SK-N-SH (cell line): Measurements from ENCODE around the gene ALDH18A1. TPM values are rescaled to one million over a fixed set of nuclear protein-coding genes. Genes with fewer than 3 reads are reported as not detected.

Source experiments
- CTCF ChIA-PET: fragments of 300-600, 350-600 bp; formaldehyde crosslinking; extraction: SDS; loops from one replicate; lab custom pipeline; 2021; lab: Yijun Ruan, JAX
- POLR2A ChIA-PET: fragments of 350-600 bp; sonication (Branson Sonifier 250); formaldehyde crosslinking; extraction: SDS; loops from one replicate; lab custom pipeline; 2020; ENCODE audit warnings: antibody characterized with exemption, inconsistent platforms; lab: Yijun Ruan, JAX
- DNase-seq: peaks from one replicate; pipeline ENCODE4 v3.0.0; 2012
- H2AFZ ChIP-seq: fragments of 200-600 bp; sonication (generic); 2 replicates; pipeline ENCODE4 v1.8.1; 2016; ENCODE audit warnings: antibody characterized with exemption, mild to moderate bottlenecking, low read depth
- H3F3A ChIP-seq: fragments of 200-600 bp; sonication (generic); replicated peaks from 2 replicates; pipeline ENCODE3; 2016; ENCODE audit warnings: antibody characterized with exemption, mild to moderate bottlenecking; ENCODE audit not compliant: insufficient read depth
- H3K27ac ChIP-seq, 2 experiments: fragments of 200-500 bp in 1 of 2; fragments of 200-600 bp in 1 of 2; sonication (Bioruptor generic) in 1 of 2; sonication (generic), shearing (Covaris generic) in 1 of 2; 2 replicates each; pipeline versions ENCODE4 v1.5.1 to v1.6.1; 2014 to 2016; ENCODE audit warnings: low read depth in 2 of 2, inconsistent platforms in 1 of 2, low read length in 1 of 2, mild to moderate bottlenecking in 1 of 2, mixed read lengths in 1 of 2
- H3K27me3 ChIP-seq: fragments of 200-600 bp; sonication (generic), shearing (Covaris generic); 2 replicates; pipeline ENCODE4 v1.6.1; 2016; ENCODE audit warnings: mixed run types; ENCODE audit not compliant: insufficient read depth
- H3K36me3 ChIP-seq, 2 experiments: fragments of 200-500 bp in 1 of 2; fragments of 200-600 bp in 1 of 2; sonication (Bioruptor generic) in 1 of 2; sonication (generic) in 1 of 2; replicated peaks in 1 of 2; 2 replicates each; pipeline versions ENCODE3 to v1.5.1; 2014 to 2016; ENCODE audit warnings: low read length in 1 of 2, mild to moderate bottlenecking in 1 of 2; ENCODE audit not compliant: insufficient read depth in 2 of 2, control insufficient read depth in 1 of 2
- H3K4me1 ChIP-seq, 2 experiments: fragments of 200-500 bp in 1 of 2; fragments of 200-600 bp in 1 of 2; sonication (Bioruptor generic) in 1 of 2; sonication (generic), shearing (Covaris generic) in 1 of 2; 2 replicates each; pipeline versions ENCODE4 v1.5.1 to v1.6.1; 2014 to 2016; ENCODE audit warnings: low read depth in 1 of 2, low read length in 1 of 2, mixed run types in 1 of 2; ENCODE audit not compliant: insufficient read depth in 2 of 2, control insufficient read depth in 1 of 2
- H3K4me2 ChIP-seq: fragments of 200-600 bp; sonication (generic), shearing (Covaris generic); 2 replicates; pipeline ENCODE4 v1.6.1; 2017; ENCODE audit warnings: mixed run types
- H3K4me3 ChIP-seq, 2 experiments: fragments of 200-500 bp in 1 of 2; fragments of 200-600 bp in 1 of 2; sonication (Bioruptor generic) in 1 of 2; sonication (generic), shearing (Covaris generic) in 1 of 2; 2 replicates each; pipeline versions ENCODE4 v1.5.1 to v1.8.1; 2014 to 2016; ENCODE audit warnings: low read depth in 2 of 2, inconsistent platforms in 1 of 2, low read length in 1 of 2, mild to moderate bottlenecking in 1 of 2, mixed read lengths in 1 of 2, moderate library complexity in 1 of 2
- H3K79me2 ChIP-seq: fragments of 200-600 bp; sonication (generic); 2 replicates; pipeline ENCODE4 v1.8.1; 2017; ENCODE audit warnings: mild to moderate bottlenecking; ENCODE audit not compliant: insufficient read depth
- H3K9ac ChIP-seq: fragments of 200-600 bp; sonication (generic); 2 replicates; pipeline ENCODE4 v1.6.1; 2017; ENCODE audit warnings: mixed run types
- H3K9me2 ChIP-seq: fragments of 200-600 bp; sonication (generic); 2 replicates; pipeline ENCODE4 v1.6.1; 2017; ENCODE audit warnings: mixed run types
- H3K9me3 ChIP-seq: fragments of 200-600 bp; sonication (generic); 2 replicates; pipeline ENCODE4 v1.6.1; 2017; ENCODE audit warnings: mixed run types, mild to moderate bottlenecking, moderate library complexity
- H4K20me1 ChIP-seq: fragments of 200-600 bp; sonication (generic); 2 replicates; pipeline ENCODE4 v1.6.1; 2017; ENCODE audit warnings: mild to moderate bottlenecking, mixed run types; ENCODE audit not compliant: insufficient read depth
- EP300 ChIP-seq, 2 experiments: IDR thresholded peaks; 2 replicates each; pipeline versions ENCODE4 v1.4.0 to v1.6.1; 2012; ENCODE audit warnings: borderline replicate concordance in 1 of 2, low read depth in 1 of 2, low read length in 1 of 2
- FOXJ3 ChIP-seq: sonication (generic); formaldehyde crosslinking; IDR thresholded peaks from 2 replicates; pipeline ENCODE4 v1.5.1; 2020; ENCODE audit warnings: mild to moderate bottlenecking, missing genetic modification reagents
- IRF3 ChIP-seq: fragments of 150-350 bp; IDR thresholded peaks from 2 replicates; pipeline ENCODE4 v1.6.1; 2016; ENCODE audit warnings: mild to moderate bottlenecking, low read depth, low read length
- JUND ChIP-seq: IDR thresholded peaks from 2 replicates; pipeline ENCODE4 v1.4.0; 2012
- RAD21 ChIP-seq: IDR thresholded peaks from 2 replicates; pipeline ENCODE4 v1.6.1; 2012; ENCODE audit warnings: mild to moderate bottlenecking, low read length
- TAF1 ChIP-seq: IDR thresholded peaks from 2 replicates; pipeline ENCODE4 v1.6.1; 2012; ENCODE audit warnings: low read depth, mild to moderate bottlenecking, low read length, moderate library complexity, borderline replicate concordance
- ZBTB33 ChIP-seq: IDR thresholded peaks from 2 replicates; pipeline ENCODE4 v1.4.0; 2012; ENCODE audit warnings: low read depth, borderline replicate concordance
- WGBS: methylation state at CpG from one replicate; pipeline ENCODE4 v1.1.6; 2017; ENCODE audit warnings: low lambda C conversion rate; 5-methylcytosine and 5-hydroxymethylcytosine counted together
- polyA plus RNA-seq, 3 experiments: library from polyadenylated mRNA; depleted of rRNA; stranded (reverse); fragments of >200 nt; gene quantifications; 2 replicates each; pipeline ENCODE4 v1.2.3, GENCODE V29; 2012
- TF ChIP-seq, protein P1 (sequence below): fragments of 150-350 bp; IDR thresholded peaks from 2 replicates; pipeline ENCODE4 v1.6.1; 2017; ENCODE audit warnings: antibody characterized with exemption, low read length, low read depth, borderline replicate concordance

Gene ALDH18A1
- polyA plus RNA-seq, 1 of the 3 experiments (the other 2 are of a cell fraction), result 59.5 TPM

DNA sequence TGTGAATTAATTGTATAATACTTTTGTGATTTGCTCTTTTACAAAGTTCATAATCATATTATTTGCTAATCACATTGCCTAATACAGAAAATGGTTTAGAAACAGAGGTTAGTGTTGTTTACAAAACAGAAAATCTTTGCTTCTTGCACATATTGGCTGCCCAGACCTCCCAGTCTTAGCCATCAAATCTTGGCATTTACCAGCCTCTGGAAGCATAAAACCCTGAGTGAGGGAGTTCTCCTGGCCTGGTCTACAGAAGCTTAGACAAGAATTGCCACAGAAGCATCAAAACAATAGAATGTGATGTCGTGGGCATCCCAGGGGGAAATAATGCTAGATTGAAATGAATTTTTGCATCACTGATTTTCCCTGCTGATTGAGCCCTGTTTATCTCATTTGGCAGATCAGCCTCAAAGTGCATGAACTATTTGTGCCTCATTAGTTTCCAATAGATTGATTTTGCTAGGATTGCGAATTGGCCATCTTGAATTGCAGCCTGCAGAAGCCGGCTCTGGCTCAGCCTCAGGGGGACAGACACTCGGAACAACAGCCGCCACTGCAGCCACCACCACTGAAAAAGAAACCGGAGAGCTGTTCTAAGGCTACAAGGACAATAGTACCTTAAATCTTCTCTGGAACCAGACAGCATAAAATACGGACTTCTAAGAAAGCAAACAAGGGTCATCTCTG, 84.2 kb downstream of the ALDH18A1 start:
- H4K20me1 ChIP-seq, result no peaks in the 10 kb centered on the region
- no peak overlapping the region for H3K9ac ChIP-seq
- no peaks in the 10 kb centered on the region for H3K27me3 ChIP-seq
- no peak overlapping the region for H3K27ac ChIP-seq
- 52% methylated on average over 6 of the region's 7 CpGs for WGBS
- H3K79me2 ChIP-seq, result no peaks in the 10 kb centered on the region
- H3K9me2 ChIP-seq, result no peaks in the 10 kb centered on the region
- no peak for DNase-seq
- CTCF ChIA-PET, result no interaction called here
- no peak overlapping the region for H3K4me2 ChIP-seq
- H3K36me3 ChIP-seq, result no peaks in the 10 kb centered on the region
- no peak overlapping the region for H2AFZ ChIP-seq
- no peaks in the 10 kb centered on the region for H3K9me3 ChIP-seq
- no peaks in the 10 kb centered on the region for H3F3A ChIP-seq
- H3K4me1 ChIP-seq, result peaks cover 0 to 4% of the 10 kb centered on the region in 2 experiments; a peak in 1 of 4 replicates
- H3K4me3 ChIP-seq, result no peak overlapping the region
- POLR2A ChIA-PET, result no interaction called here
- TF ChIP-seq, protein P1, sequence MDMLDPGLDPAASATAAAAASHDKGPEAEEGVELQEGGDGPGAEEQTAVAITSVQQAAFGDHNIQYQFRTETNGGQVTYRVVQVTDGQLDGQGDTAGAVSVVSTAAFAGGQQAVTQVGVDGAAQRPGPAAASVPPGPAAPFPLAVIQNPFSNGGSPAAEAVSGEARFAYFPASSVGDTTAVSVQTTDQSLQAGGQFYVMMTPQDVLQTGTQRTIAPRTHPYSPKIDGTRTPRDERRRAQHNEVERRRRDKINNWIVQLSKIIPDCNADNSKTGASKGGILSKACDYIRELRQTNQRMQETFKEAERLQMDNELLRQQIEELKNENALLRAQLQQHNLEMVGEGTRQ, result no peak
- no peak for TF ChIP-seq FOXJ3 (CRISPR knock-in tag)
- TF ChIP-seq RAD21, result no peak

- Histone ChIP-seq H3K4me3 (no peak overlapping the region), H3K27ac (no peak overlapping the region), H3K79me2 (no peaks in the 10 kb centered on the region), H3K9me3 (no peaks in the 10 kb centered on the region), H3K27me3 (no peaks in the 10 kb centered on the region), H2AFZ (no peak overlapping the region), H3F3A (no peaks in the 10 kb centered on the region), H3K9ac (no peak overlapping the region), H3K9me2 (no peaks in the 10 kb centered on the region), H4K20me1 (no peaks in the 10 kb centered on the region), H3K36me3 (no peaks in the 10 kb centered on the region), H3K4me2 (no peak overlapping the region), H3K4me1 (peaks cover 0 to 4% of the 10 kb centered on the region in 2 experiments; a peak in 1 of 4 replicates)
- TF ChIP-seq IRF3 (no peak), EP300 (IDR thresholded peaks at IDR 0.05; ENCODE audit: borderline replicate concordance in 1 of 2, low read depth in 1 of 2, low read length in 1 of 2) (no peak), ZBTB33 (no peak), FOXJ3 (CRISPR knock-in tag) (no peak), JUND (no peak), TAF1 (no peak)
- ChIA-PET POLR2A (no interaction called here), CTCF (interaction anchor here (0.6 kb wide), 1 partner anchor 93 kb away, joined by 3 read pairs; no protein-coding TSS in a partner anchor)
- 65% methylated on average over 4 of the region's 4 CpGs for WGBS
- no peak for DNase-seq
Measured at GRCh38 chr10:95571390-95571789, 85.1 kb downstream of the ALDH18A1 start.
